GM15510 (cell line): ENCODE data around the gene ZNF441.
A peak's percentile ranks its signal among the peaks of the same experiment; 100 is the strongest.

Source experiments
- POLR2A ChIP-seq: IDR thresholded peaks from 3 replicates; pipeline ENCODE4 v1.6.1; 2011; ENCODE audit warnings: borderline replicate concordance; ENCODE audit not compliant: insufficient read length; ENCODE audit errors: extremely low read depth

The ZNF441 gene

DNA sequence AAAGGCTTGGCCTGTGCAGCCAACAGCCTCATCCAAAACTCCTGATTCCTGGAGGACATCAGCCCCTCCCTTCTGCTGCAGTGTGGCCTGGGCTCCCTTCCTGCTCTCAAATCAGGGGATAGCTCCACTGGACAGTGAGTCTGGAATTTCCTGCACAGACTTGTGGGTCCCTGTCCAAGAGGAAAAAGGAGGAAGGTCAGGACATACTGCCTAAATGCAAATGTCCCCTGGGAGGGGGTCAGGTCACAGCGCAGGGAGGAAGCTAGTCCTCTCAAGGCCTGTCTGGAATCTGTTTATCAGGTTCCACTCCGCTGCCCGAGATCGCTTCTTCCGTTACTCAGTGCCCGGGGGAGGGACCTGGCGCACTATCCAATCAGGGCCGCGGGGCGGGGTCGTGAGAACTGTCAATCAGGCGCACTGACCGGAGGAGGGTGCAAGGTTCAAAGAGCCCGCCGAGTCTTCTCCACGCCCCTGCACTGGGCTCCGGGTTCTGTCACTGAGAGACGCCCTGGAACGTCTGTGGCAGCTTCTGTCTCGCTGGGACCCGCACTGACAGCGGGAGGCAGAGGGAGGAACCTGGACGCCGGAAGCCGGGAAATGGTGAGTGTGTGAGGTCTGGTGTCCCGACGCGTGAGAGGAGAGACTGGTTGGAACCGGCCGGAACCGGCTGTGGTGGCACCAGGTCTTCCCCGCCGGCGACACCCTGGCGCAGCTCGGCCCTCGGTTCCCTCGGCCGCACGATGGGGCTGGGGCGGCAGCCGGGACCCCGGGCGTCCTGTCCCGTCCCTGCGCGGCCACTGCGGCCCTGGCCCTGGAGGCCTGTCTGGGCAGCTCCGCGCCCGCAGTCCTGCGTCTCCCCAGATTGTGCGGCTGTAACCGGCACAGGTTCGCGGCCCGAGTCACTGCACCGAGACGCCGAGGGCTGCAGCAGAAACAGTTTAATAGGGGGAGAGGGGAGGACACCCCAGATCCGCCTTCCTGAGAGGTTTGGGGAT is at the start of gene ZNF441:
Gene ZNF441 (plus strand): TSS at position 404 of the 995 bp plus-strand sequence. CDS start 194 bp downstream, at position 598.
- TF ChIP-seq POLR2A: peak; percentile 69

GRCh38 chr19:11721681-11722080 is 45.1 kb upstream of the ZNF441 start:
- no peak for TF ChIP-seq POLR2A

GRCh38 chr19:11722414-11722813 is 44.4 kb upstream of the ZNF441 start:
- no peak for TF ChIP-seq POLR2A

- TF ChIP-seq POLR2A: no peak
Observed at GRCh38 chr19:11729586-11729985, 37.2 kb upstream of the ZNF441 start.

DNA sequence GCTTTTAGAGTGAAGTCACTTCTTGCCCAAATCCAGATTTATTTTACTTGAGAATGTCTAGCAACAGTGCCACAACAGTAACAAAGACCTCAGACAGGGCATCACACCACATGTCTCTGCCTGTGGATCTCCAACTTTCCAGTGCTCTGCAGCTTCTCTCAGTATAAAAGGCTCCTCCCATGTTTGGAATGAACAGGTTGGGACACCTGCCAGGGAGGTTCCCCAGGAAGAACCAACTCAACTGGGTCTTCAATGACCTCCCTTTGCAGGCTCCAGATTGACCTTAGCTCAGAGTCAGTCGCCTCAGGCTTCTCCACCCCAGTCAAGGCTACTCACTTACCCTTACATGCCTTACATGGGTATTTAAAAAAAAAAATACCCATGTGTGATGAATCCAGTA is 31.4 kb upstream of the ZNF441 start:
- no peak for TF ChIP-seq POLR2A

DNA sequence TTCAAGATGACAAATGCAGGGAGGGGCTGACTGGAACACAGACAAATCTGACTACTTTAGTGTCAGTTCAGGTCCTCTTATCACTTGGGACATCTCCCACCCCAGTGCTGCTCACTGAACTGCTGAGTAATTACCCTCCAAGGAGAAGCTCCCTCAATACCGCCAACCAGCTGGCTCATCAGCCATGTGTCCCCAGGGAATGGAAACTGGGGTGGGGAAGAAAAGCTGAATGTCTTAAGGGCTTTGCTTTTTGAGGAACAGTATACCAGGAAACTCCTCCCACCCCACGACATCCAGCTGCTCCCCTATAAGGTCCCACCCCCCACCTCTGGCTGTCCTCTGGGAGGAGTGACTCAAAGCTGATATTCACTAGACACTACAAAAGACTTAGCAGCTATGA is 30.1 kb upstream of the ZNF441 start:
- TF ChIP-seq POLR2A: no peak

DNA sequence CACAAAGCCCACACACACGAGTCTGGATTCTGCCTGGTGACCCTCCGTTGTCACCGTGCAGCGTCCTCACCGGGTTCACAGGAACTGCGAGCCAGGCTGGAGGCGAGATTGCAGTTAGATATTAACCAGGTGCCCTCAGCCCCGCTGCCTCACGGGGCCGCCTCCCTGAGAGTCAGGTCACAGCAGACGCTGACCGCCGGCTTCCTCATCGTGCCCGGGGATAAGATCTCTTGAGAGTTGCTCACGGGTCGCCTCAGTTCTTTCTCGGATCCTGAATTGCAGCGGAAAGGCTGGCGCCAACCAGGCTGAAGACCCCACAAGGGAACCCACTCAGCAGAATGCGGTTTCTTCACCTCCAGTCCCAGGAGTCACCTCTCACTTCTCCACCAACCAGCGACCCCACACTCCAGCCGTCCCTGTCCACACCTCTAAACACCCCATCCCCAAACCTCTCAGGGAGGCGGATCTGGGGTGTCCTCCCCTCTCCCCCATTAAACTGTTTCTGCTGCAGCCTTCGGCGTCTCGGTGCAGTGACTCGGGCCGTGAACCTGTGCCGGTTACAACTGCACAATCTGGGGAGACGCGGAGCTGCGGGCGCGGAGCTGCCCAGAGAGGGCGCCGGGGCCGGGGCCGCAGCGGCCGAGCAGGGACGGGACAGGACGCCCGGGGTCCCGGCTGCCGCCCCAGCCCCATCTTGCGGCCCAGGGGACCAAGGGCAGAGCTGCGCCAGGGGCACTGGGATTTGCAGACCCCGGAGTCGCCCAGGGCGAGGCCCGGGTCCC is 28.6 kb upstream of the ZNF441 start:
- peak; percentile 35 for TF ChIP-seq POLR2A

DNA sequence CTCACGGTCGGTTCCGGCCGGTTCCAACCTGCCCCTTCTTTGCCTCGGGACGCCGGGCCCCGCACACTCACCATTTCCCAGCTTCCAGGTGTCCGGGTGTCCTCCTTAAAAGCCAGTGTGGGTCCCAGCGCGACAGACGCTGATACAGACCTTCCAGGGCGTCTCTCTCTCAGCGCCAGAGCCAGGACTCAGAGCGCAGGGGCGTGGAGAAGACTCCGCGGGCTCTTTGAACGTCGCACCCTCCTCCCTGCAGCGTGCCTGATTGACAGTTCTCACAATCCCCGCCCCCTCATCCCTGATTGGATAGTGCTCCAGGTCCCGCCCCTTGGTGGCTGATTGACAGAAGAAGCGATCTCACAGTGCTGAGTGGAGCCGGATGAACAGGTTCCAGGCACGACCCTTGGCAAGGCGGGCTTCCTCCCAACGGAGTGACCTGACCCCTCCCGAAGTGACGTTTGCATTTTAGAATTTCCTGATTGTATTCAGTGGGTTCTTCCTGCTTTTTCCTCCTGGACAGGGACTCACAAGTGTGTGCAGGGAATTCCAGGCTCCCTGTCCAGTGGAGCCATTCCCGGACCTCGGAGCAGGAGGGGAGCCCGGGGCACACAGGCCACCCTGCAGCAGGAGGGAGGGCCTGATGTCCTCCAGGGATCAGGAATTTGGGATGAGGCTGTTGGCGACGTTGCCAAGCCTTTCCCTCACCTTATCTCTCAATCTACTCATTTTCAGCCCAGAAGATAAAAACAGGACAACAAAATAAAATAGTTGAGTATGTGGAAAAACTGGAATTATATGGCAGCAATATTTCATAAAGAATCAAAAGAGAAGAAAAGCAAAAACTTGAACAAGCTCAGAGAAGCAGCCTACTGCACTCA is 27.8 kb upstream of the ZNF441 start, which contains the start of gene ZNF823:
Gene ZNF823 (minus strand): TSS at position 201 of the 875 bp plus-strand sequence. CDS start 127 bp downstream, at position 74.
- TF ChIP-seq POLR2A: peak; percentile 77

DNA sequence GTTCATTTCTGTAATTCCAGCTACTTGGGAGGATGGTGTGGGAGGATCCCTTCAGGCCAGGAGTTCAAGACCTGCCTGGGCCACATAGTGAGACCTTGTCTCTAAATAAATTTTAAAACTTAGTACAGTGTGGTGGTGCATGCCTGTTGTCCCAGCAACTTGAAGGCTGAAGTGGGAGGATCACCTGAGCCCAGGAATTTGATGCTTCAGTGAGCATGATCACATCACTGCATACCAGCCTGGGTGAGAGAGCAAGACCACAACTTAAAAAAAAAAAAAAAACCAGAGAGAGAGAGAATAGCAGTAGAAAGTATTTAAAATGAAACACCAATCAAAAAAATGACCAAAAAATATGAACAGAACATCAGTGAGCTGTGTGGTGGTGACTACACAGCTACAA is 20.9 kb upstream of the ZNF441 start:
- TF ChIP-seq POLR2A: no peak

GRCh38 chr19:11747277-11747676 is 19.5 kb upstream of the ZNF441 start:
- no peak for TF ChIP-seq POLR2A

- no peak for TF ChIP-seq POLR2A
Observed at GRCh38 chr19:11749751-11750150, 17.0 kb upstream of the ZNF441 start.

DNA sequence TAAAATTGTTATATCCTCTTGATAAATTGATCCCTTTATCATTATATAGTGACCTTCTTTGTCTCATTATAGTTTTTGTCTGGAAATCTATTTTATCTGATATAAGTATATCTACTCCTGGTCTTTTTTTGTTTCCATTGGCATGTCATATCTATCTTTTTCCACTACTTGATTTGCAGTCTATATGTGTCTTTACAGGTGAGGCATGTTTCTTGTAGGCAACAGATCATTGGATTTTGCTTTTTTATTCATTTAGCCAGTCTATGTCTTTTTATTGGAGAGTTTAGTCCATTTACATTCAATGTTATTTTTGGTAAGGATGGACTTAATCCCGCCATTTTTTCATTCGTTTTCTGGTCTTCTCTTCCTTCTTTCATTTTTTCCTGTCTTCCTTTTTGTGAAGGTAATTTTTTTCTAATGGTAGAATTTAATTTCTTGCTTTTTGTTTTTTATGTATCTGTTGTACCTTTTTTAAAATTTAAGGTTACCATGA is 14.5 kb upstream of the ZNF441 start:
- no peak for TF ChIP-seq POLR2A

GRCh38 chr19:11754663-11755062 is 12.1 kb upstream of the ZNF441 start:
- TF ChIP-seq POLR2A: no peak

DNA sequence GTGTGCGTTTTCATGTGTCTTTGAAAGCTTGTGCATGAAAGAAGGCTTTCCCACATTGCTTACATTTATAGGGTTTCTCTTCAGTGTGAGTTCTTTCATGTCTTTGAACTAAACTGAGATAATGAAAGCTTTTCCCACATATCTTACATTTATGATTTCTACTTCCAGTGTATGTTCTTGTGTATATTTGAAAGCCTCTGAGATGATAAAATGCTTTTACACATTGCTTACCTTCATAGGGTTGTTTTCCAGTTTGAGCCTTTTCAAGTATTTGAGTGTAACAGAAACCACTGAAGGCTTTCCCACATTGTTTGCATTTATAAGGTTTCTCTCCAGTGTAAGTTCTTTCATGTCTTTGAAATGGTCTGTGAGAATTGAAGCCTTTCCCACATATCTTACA is 9.8 kb upstream of the ZNF441 start:
- TF ChIP-seq POLR2A: no peak
